Stimulated activated naive B cell treated with anti-CD40 and anti-IgM and Interleukin-4, amounts not matched to agents 10 μg/mL and 1 μg/mL and 100 μg/mL, for 72 hours (primary cell): ENCODE data around the gene PLIN3.
"Not testable (repeated sequence)": the region's sequence is repeated elsewhere in the genome, so short reads cannot be mapped to it uniquely, and the experiment has no call there.

Experiments
- ATAC-seq, 2 donors: fragments of 150-1000 bp; cut with Tn5 transposase; replicated peaks; 2 replicates each; pipeline ENCODE4 v1.10.0; 2021; ENCODE audit warnings: moderate library complexity in 1 of 2
- DNase-seq: peaks from one replicate; pipeline ENCODE4 v3.0.0; 2021
- H3K27ac Mint-ChIP-seq: one replicate; pipeline ENCODE4 v1.8.0; 2022; ENCODE audit warnings: mild to moderate bottlenecking, mixed read lengths
- H3K27me3 Mint-ChIP-seq, 2 donors: one replicate each; pipeline ENCODE4 v1.8.0; 2022; ENCODE audit warnings: mixed read lengths in 2 of 2
- H3K36me3 Mint-ChIP-seq, 2 donors: one replicate each; pipeline ENCODE4 v1.8.0; 2022; ENCODE audit warnings: mixed read lengths in 2 of 2, mild to moderate bottlenecking in 1 of 2
- H3K4me1 Mint-ChIP-seq, 2 donors: one replicate each; pipeline ENCODE4 v1.8.0; 2022; ENCODE audit warnings: mixed read lengths in 2 of 2, mild to moderate bottlenecking in 1 of 2
- H3K4me3 Mint-ChIP-seq, 2 donors: one replicate each; pipeline ENCODE4 v1.8.0; 2022; ENCODE audit warnings: mild to moderate bottlenecking in 2 of 2, mixed read lengths in 2 of 2, moderate library complexity in 1 of 2
- H3K9me3 Mint-ChIP-seq, 2 donors: one replicate each; pipeline ENCODE4 v1.8.0; 2022; ENCODE audit warnings: mixed read lengths in 2 of 2, mild to moderate bottlenecking in 1 of 2

The PLIN3 gene

DNA sequence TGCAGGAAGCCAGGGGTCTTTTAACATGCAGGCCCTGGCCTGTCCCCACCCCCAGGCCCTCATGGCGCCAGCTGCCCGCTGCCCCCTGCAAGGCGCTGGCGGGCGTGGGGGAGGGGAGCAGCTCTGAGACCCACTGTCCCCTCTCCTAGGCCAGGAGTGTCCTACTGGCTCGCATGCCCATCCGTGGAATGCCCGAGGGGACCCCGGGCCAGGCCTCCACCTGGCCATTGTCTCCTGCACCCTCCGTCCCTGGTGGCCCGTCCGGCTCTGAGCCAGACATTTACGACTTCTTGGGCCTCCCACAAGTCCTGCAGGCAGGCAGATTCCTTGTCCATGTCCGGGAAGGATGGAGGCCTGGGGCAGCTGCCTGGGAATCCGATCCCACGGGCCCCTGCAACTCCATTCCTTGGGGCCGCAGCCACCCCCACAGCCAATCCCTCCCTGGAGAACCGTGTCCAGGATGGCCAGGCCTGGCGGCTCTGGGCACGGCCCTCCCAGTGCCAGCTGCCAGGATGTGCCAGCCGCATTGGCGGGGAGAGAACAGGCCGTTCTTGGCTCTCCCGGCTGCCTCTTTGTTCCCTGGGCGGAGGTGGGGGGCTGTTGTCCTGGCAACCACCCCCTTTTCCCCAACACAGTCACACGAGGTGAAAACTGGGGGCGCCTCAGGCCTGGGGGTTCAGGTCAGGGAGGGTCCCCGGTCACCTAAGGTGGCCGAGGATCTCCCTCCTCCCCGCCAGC is 10.5 kb upstream of the PLIN3 start:
- peaks cover 0 to 11% of the 10 kb centered on the region in 2 donors for H3K27me3 Mint-ChIP-seq
- no peak for ATAC-seq
- H3K4me3 Mint-ChIP-seq, result peak overlapping the region; percentile 66 to 74
- H3K9me3 Mint-ChIP-seq, result no peaks in the 10 kb centered on the region
- H3K4me1 Mint-ChIP-seq, result peaks cover 6 to 17% of the 10 kb centered on the region in 2 donors
- H3K36me3 Mint-ChIP-seq, result no peaks in the 10 kb centered on the region
- H3K27ac Mint-ChIP-seq, result no peak overlapping the region
- no peak for DNase-seq

DNA sequence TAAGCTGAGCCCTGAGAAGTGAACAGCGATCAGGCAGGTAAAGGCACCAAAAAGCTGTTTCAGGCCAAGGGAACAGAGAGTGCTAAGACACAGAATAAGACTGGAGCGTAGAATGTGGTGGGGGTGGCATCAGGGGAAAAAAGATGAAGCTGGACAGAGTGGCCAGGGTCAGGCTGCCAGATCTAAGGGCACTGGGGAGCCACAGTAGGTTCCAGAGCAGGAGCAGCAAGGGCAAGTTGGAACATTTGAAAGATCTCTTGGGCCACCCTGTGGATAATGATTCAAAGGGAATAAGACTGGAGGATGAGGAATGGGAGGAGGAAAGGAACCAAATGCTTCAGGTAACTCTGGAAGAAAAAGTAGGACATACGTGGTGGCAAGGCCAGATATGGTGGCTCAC is 6.5 kb upstream of the PLIN3 start:
- Mint-ChIP-seq H3K4me3 (no peak overlapping the region), H3K36me3 (no peaks in the 10 kb centered on the region), H3K27ac (no peak overlapping the region), H3K27me3 (peaks cover 0 to 11% of the 10 kb centered on the region in 2 donors), H3K9me3 (no peaks in the 10 kb centered on the region), H3K4me1 (peaks cover 15 to 30% of the 10 kb centered on the region in 2 donors)
- ATAC-seq (no peak), DNase-seq (no peak)

DNA sequence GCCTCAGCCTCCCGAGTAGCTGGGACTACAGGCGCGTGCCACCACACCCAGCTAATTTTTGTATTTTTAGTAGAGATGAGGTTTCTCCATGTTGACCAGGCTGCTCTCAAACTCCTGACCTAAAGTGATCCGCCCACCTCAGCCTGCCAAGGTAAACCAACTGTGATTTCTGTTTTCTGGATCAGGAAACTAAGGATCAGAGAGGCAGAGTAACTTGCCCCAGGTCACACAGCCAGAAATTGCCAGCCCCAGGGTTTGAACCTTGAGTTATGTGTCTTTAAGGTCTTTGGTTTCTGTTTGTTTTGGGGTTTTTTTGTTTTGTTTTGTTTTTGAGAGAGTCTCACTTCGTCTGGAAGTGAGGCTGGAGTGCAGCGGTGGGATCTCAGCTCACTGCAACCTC is 4.2 kb upstream of the PLIN3 start:
- no peak overlapping the region for H3K27ac Mint-ChIP-seq
- H3K36me3 Mint-ChIP-seq, result no peaks in the 10 kb centered on the region
- no peaks in the 10 kb centered on the region for H3K9me3 Mint-ChIP-seq
- no peak for ATAC-seq
- H3K4me1 Mint-ChIP-seq, result peaks cover 10 to 26% of the 10 kb centered on the region in 2 donors
- no peak overlapping the region for H3K4me3 Mint-ChIP-seq
- no peak for DNase-seq
- no peaks in the 10 kb centered on the region for H3K27me3 Mint-ChIP-seq

DNA sequence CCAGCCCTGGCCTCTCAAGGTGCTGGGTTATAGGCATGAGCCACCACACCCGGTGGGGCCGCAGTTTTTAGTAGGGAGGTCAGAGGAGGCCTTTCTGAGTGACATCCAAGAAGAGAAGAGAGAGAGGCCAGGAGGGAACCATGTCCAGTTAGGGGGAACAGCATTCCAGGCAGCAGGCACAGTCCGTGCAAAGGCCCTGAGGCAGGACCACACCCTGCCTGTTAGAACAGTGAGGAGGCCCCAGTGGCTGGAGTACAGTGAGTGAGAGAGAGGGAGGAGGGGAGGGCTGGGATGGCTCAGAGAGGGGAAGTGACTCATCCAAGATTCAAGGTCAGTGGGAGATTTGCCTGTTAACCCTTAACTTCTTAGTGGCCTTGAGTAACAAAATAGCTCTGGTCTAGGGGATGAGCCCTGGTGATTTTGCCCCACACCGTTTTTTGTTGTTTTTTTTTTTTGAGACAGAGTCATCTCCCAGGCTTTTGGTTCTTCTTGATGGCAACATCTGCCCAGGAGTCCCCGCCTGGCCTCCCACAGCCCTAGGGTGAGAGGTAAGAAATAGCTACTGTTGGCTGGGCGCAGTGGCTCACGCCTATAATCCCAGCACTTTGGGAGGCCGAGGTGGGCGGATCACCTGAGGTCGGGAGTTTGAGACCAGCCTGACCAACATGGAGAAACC is 2.7 kb upstream of the PLIN3 start:
- H3K4me1 Mint-ChIP-seq, result peaks cover 15 to 29% of the 10 kb centered on the region in 2 donors
- H3K36me3 Mint-ChIP-seq, result no peaks in the 10 kb centered on the region
- H3K4me3 Mint-ChIP-seq, result peak overlapping the region in 1 of 2 donors; percentile 30
- no peaks in the 10 kb centered on the region for H3K9me3 Mint-ChIP-seq
- H3K27ac Mint-ChIP-seq, result peak overlapping the region; percentile 56
- no peaks in the 10 kb centered on the region for H3K27me3 Mint-ChIP-seq
- peak in 1 of 2 donors; percentile 33 for ATAC-seq
- peak; percentile 24 for DNase-seq

DNA sequence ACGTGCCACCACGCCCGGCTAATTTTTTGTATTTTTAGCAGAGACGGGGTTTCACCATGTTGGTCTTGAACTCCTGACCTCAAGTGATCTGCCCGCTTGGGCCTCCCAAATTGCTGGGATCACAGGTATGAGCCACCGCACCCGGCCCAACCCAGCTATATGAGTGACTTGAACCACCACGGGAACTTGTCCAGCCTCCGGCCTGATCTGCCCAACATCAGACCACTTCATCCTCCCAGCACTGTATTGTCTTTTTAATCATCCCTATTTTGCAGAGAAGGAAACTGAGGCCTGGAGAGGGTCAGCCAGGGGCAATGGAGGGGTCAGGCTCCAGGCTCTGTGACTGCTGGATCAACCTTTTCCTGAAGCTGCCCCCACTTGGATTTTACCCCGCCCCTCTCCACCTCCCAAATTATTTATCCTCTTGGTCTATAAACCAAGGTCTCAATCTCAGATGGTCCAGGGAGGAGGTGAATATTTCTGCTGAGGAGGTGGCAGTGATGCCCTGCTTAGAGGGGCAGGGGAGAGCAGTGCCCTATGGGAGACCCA is 893 bp upstream of the PLIN3 start:
- DNase-seq (no peak), ATAC-seq (no peak)
- Mint-ChIP-seq H3K27ac (peak overlapping the region; percentile 90), H3K4me1 (peaks cover 19 to 39% of the 10 kb centered on the region in 2 donors), H3K9me3 (no peaks in the 10 kb centered on the region), H3K36me3 (peaks cover 0 to 11% of the 10 kb centered on the region in 2 donors), H3K27me3 (no peaks in the 10 kb centered on the region), H3K4me3 (peak overlapping the region; percentile 85 to 89)

DNA sequence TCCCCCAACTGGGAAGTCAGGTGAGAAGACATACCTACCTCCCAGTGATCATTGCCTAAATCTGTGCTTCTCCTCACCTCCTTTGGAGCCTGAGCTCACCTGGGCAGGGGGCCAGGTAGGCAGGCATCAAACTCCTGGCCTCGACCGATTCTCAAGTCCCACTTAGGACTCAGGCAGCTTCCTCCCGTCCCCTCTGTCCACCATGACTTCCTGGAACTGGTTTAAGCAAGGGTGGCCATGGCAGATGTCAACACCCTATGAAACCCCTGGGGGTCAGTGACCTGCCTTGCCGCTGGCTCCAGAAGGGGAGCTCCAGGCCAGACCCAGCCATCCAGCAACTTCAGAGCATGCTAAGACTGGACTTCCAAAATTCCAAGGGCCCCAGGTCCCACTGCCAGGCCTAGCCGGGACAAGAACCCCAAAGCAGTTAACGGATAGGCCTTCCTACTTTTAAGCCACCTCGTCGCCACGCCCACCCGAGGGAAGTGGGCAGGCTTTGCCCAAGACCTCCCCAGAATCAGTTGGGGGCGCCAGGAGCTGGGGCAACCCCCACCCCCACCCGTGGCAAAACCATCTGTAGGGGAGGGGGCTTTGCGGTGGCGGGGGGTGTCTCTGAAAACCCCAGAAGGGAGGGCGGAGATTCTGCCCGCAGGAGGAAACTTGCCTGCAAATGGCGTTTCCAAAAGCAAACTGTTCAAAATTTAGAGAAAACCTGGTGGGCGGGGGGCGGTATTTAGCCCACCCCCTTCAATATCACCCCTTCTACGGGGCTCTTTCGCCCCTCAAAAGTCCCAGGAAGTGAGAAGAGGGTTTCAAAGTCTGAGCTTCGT is 657 bp downstream of the PLIN3 start:
- Mint-ChIP-seq H3K4me3 (peak overlapping the region; percentile 85 to 89), H3K27ac (peak overlapping the region; percentile 62), H3K36me3 (peaks cover 10 to 16% of the 10 kb centered on the region in 2 donors), H3K27me3 (no peaks in the 10 kb centered on the region), H3K4me1 (peaks cover 18 to 39% of the 10 kb centered on the region in 2 donors), H3K9me3 (no peaks in the 10 kb centered on the region)
- DNase-seq, result peak; percentile 51
- peak; percentile 24 to 25 for ATAC-seq

DNA sequence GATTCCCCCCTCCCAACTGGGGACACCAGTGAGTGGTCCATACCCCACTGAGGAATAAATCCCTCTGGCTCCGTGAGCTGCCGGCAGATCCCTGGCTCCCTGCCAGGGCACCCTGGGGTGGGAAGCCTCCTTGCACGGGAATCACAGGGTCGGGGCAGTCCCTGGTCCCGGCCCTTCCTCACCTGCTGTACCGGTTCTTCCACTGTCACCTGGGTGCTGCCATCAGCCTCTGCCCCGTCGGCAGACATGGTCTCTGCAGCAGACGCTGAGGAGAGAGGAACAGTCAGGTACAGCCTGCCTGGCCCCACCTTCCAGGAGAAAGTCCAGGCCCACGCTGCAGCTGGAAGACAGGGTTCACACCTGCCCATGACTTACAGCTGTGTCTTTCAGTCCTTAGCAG is 6.3 kb downstream of the PLIN3 start:
- Mint-ChIP-seq H3K27ac (no peak overlapping the region), H3K27me3 (no peaks in the 10 kb centered on the region), H3K4me1 (peaks cover 7 to 19% of the 10 kb centered on the region in 2 donors), H3K36me3 (peaks cover 13 to 29% of the 10 kb centered on the region in 2 donors), H3K9me3 (no peaks in the 10 kb centered on the region), H3K4me3 (no peak overlapping the region)
- no peak for DNase-seq
- no peak for ATAC-seq

DNA sequence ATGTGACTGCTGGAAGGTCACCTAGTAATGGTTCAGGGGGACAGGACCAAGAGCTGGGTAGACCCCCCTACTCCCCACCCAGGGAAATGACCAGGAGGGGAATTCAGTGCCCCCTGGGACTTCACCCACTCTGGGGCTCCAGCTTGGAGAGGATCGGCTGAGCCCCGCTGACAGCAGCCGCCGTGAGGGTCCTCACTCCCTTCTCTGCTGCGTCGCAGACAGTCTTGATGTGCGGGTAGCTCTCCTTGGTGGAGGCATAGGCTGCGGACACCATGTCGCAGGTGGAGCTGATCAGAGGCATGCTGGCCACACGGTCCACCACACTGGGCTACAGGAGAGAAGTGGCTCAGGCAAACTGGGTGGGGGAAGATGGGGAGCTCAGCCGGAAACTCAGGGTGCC is 7.8 kb downstream of the PLIN3 start:
- no peaks in the 10 kb centered on the region for H3K9me3 Mint-ChIP-seq
- H3K36me3 Mint-ChIP-seq, result peaks cover 16 to 38% of the 10 kb centered on the region in 2 donors
- peaks cover 7 to 16% of the 10 kb centered on the region in 2 donors for H3K4me1 Mint-ChIP-seq
- ATAC-seq (no peak), DNase-seq (no peak)
- H3K4me3 Mint-ChIP-seq, result no peak overlapping the region
- no peaks in the 10 kb centered on the region for H3K27me3 Mint-ChIP-seq
- no peak overlapping the region for H3K27ac Mint-ChIP-seq

DNA sequence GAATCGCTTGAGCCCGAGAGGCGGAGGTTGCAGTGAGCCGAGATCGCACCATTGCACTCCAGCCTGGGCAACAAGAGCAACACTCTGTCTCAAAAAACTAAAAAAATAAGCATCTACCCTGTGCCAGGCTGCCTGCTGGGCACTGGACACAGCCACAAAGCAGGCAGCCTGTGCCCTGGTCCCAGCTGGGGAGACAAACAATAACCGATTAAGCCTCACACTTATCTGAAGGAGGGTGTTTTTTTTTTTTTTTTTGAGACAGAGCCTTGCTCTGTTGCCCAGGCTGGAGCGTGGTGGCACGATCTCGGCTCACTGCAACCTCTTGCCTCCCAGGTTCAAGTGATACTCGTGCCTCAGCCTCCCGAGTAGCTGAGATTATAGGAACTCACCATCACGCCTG is 11.0 kb downstream of the PLIN3 start:
- not testable (repeated sequence) for H3K9me3 Mint-ChIP-seq, H3K4me3 Mint-ChIP-seq, DNase-seq, H3K27ac Mint-ChIP-seq, H3K4me1 Mint-ChIP-seq, H3K27me3 Mint-ChIP-seq, ATAC-seq
- H3K36me3 Mint-ChIP-seq, result peaks cover 11 to 34% of the 10 kb centered on the region in 2 donors

DNA sequence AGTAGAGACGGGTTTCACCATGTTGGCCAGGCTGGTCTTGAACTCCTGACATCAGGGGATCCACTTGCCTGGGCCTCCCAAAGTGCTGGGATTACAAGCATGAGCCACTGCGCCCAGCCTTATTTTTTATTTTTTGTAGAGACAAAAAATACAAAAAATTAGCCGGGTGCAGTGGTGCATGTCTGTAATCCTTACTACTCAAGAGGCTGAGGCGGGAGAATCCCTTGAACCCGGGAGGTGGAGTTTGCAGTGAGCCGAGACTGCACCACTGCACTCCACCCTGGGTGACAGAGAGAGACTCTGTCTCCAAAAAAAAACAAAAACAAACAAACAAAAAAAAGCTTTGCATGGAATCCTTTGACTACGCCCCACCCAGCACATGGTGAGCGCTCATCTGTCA is 14.0 kb downstream of the PLIN3 start:
- not testable (repeated sequence) for H3K4me3 Mint-ChIP-seq, H3K27me3 Mint-ChIP-seq, ATAC-seq, H3K27ac Mint-ChIP-seq, DNase-seq, H3K9me3 Mint-ChIP-seq
- H3K36me3 Mint-ChIP-seq, result peaks cover 9 to 28% of the 10 kb centered on the region in 2 donors
- peaks cover 10 to 12% of the 10 kb centered on the region in 2 donors for H3K4me1 Mint-ChIP-seq

DNA sequence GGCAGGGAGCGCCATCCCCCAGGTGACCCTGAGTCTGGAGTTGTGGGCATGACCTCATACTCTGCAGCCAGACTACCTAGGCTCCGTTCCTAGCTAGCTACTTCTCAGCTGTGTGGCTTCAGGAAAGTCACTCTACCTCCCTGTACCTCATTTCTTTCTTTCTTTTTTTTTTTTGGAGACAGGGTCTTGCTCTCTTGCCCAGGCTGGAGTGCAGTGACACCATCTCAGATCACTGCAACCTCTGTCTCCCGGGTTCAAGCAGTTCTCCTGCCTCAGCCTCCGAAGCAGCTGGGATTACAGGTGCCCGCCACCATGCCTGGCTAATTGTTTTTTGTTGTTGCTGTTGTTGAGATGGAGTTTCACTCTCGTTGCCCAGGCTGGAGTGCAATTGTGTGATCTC is 15.0 kb downstream of the PLIN3 start:
- no peak overlapping the region for H3K4me3 Mint-ChIP-seq
- peaks cover 9 to 28% of the 10 kb centered on the region in 2 donors for H3K36me3 Mint-ChIP-seq
- no peaks in the 10 kb centered on the region for H3K27me3 Mint-ChIP-seq
- DNase-seq, result no peak
- peaks cover 10 to 12% of the 10 kb centered on the region in 2 donors for H3K4me1 Mint-ChIP-seq
- H3K9me3 Mint-ChIP-seq, result no peaks in the 10 kb centered on the region
- peak overlapping the region; percentile 42 for H3K27ac Mint-ChIP-seq
- ATAC-seq, result no peak

DNA sequence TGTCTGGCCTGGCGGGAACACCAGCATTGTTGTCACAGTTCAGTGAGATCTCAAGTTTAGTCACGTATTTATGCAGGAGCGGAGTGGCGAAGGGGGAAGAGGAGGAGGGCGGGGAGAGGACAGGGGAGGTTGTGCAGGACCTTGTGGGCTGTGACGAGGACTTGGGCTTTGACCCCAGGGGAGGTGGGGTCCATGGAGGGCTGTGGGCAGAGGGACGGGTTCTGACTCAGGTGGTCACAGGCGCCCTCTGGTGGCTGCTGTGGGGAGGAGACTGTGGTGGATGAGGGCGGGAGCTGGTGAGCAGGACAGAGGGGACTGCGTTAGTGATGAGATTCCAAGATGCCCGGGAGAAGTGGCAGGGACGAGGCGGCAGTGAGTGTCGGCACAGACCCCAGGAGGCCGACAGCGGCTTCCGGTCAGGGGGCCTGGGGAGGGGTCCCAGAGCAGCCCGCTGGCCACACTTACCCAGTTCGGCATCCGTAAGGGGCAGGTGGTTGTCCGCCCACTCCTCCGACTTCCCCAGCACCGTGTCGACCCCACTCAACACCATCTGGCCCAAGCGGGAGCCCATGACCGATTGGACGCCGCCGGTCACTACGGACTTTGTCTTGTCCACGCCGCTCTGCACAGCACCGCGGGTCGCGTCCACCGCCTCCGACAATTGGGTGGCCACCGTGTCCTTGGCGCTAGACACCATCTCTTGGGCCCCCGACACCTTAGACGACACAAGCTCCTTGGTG is 15.7 kb downstream of the PLIN3 start:
- Mint-ChIP-seq H3K36me3 (peaks cover 9 to 23% of the 10 kb centered on the region in 2 donors), H3K4me1 (peaks cover 10 to 12% of the 10 kb centered on the region in 2 donors), H3K27me3 (no peaks in the 10 kb centered on the region), H3K27ac (peak overlapping the region; percentile 37), H3K4me3 (peak overlapping the region in 1 of 2 donors; percentile 57), H3K9me3 (no peaks in the 10 kb centered on the region)
- peak; percentile 85 to 89 for ATAC-seq
- peak; percentile 60 for DNase-seq

DNA sequence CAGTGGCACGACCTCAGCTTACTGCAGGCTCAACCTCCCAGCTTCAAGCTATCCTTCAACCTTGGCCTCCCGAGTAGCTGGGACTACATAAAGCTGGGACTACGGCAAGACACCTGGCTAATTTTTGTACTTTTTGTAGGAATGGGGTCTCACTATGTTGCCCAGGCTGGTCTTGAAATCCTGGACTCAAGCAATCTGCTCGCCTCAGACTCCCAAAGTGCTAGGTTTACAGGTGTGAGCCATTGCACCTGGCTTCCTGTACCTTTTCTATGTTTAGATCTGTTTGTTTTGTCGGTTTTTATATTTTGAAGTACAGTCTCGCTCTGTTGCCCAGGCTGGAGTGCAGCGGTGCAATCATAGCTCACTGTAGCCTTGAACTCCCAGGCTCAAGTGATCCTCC is 18.4 kb downstream of the PLIN3 start:
- DNase-seq (no peak), ATAC-seq (no peak)
- peaks cover 18 to 31% of the 10 kb centered on the region in 2 donors for H3K36me3 Mint-ChIP-seq
- H3K27ac Mint-ChIP-seq, result no peak overlapping the region
- peaks cover 10 to 12% of the 10 kb centered on the region in 2 donors for H3K4me1 Mint-ChIP-seq
- no peaks in the 10 kb centered on the region for H3K9me3 Mint-ChIP-seq
- no peaks in the 10 kb centered on the region for H3K27me3 Mint-ChIP-seq
- no peak overlapping the region for H3K4me3 Mint-ChIP-seq
